Coronary artery (tissue), 2 donors: Measurements from ENCODE around the gene MAPKAP1.

Source experiments
- DNase-seq: peaks from one replicate; pipeline ENCODE4 v3.0.0-alpha.2; 2017; ENCODE audit warnings: low spot score
- H3K27ac ChIP-seq, 2 donors: fragments of 200-600 bp; sonication (generic); one replicate each; pipeline ENCODE4 v1.5.1; 2016 to 2019
- H3K4me3 ChIP-seq: fragments of 200-600 bp; sonication (generic); 2 replicates; pipeline ENCODE4 v1.5.1; 2016; ENCODE audit warnings: mild to moderate bottlenecking, moderate library complexity
- CTCF ChIP-seq: fragments of 200-600 bp; sonication (generic); IDR thresholded peaks from one replicate; pipeline ENCODE4 v1.5.1; 2019; ENCODE audit warnings: antibody characterized with exemption

Gene MAPKAP1

GRCh38 chr9:125524583-125525355 is 182.2 kb downstream of the MAPKAP1 start:
- H3K27ac ChIP-seq, result no peak overlapping the region
- no peak overlapping the region for H3K4me3 ChIP-seq
- TF ChIP-seq CTCF, result no peak
- DNase-seq, result no peak

GRCh38 chr9:125523681-125524080 is 183.3 kb downstream of the MAPKAP1 start:
- H3K4me3 ChIP-seq, result no peak overlapping the region
- H3K27ac ChIP-seq, result no peak overlapping the region
- no peak for DNase-seq
- TF ChIP-seq CTCF, result no peak

GRCh38 chr9:125522328-125522725 is 184.7 kb downstream of the MAPKAP1 start:
- Histone ChIP-seq H3K4me3 (no peak overlapping the region), H3K27ac (no peak overlapping the region)
- DNase-seq, result no peak
- TF ChIP-seq CTCF, result no peak

GRCh38 chr9:125521462-125522327 is 185.3 kb downstream of the MAPKAP1 start:
- no peak for DNase-seq
- TF ChIP-seq CTCF, result no peak
- H3K27ac ChIP-seq, result no peak overlapping the region
- H3K4me3 ChIP-seq, result no peak overlapping the region

GRCh38 chr9:125519734-125520133 is 187.3 kb downstream of the MAPKAP1 start:
- Histone ChIP-seq H3K4me3 (no peak overlapping the region), H3K27ac (no peak overlapping the region)
- no peak for DNase-seq
- TF ChIP-seq CTCF, result no peak

GRCh38 chr9:125517577-125517976 is 189.4 kb downstream of the MAPKAP1 start:
- Histone ChIP-seq H3K4me3 (no peak overlapping the region), H3K27ac (no peak overlapping the region)
- no peak for DNase-seq
- no peak for TF ChIP-seq CTCF
